GM12892 (cell line): ENCODE results near the gene ZBTB2.

Source experiments
- POLR2AphosphoS5 ChIP-seq: IDR thresholded peaks from 2 replicates; pipeline ENCODE4 v1.6.1; 2011; ENCODE audit warnings: low read depth, low read length, control low read depth
- TAF1 ChIP-seq: IDR thresholded peaks from 2 replicates; pipeline ENCODE4 v1.6.1; 2011; ENCODE audit warnings: low read depth, mild to moderate bottlenecking, control low read depth, low read length, borderline replicate concordance

DNA sequence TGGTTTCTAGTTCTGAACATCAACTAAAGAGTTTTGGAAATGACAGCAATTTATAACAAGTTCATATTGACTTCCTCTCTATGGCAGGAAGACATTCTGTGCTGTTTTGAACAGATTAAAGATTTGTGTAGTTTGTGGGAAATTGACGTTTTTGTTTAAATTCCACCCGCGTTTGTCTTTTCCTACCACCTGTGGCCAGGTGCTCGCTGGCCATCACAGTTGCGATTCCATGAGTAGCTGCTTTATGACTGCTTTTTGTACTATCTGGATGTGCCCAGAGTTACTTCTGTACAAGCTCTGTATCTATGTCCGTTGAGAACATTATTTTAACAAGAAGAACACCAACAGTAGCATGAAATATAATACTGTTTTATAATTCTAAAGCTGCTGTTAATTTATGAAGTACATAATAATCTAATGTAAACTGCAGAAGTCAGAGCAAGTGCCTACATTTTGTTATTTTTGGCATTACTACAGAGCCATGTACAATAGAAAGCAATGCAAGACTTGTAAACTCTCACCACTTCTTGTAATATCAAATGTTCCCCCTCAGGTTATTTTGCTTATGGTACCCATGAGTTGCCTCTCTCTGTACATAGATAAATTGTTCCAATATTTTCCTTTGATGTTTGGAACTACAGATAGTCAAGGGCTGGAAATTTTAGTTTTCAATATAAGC, 33.5 kb downstream of the ZBTB2 start:
- TF ChIP-seq TAF1 (no peak), POLR2AphosphoS5 (no peak)
